ENCODE data around the gene UBE2I. TPM values are rescaled to one million over a fixed set of nuclear protein-coding genes. Genes with fewer than 3 reads are reported as not detected.

UBE2I gene
- total RNA-seq, 1 experiment from 2014 or later, result 290 TPM

- H3K9me3 ChIP-seq (ENCODE audit: control insufficient read depth, low read depth, low read length), result no peaks in the 10 kb centered on the region
- no peak overlapping the region for H3K9ac ChIP-seq (ENCODE audit: extremely low read depth, insufficient read length, low read length)
- H2BK120ac ChIP-seq (ENCODE audit: low read depth, low read length, poor library complexity, severe bottlenecking), result no peak overlapping the region
- DNase-seq, result no peak
- no peak overlapping the region for H4K91ac ChIP-seq (ENCODE audit: insufficient read length, low read depth, low read length)
- Mint-ChIP-seq H3K36me3 (ENCODE audit: insufficient read depth in 1 of 3, low read depth in 3 of 3) (no peaks in the 10 kb centered on the region), H3K4me3 (no peak overlapping the region), H3K9me3 (no peaks in the 10 kb centered on the region), H3K27ac (no peak overlapping the region), H3K27me3 (ENCODE audit: low read depth) (peaks cover 52% of the 10 kb centered on the region), H3K4me1 (peaks cover 7 to 16% of the 10 kb centered on the region in 2 experiments; a peak in 3 of 4 replicates)
- no peak overlapping the region for H3K23ac ChIP-seq (ENCODE audit: insufficient read length, low read depth, low read length)
- TF ChIP-seq CTCF (conservative IDR thresholded peaks at IDR 0.05), result no peak
- no CpG with 5 or more reads among the region's 15 CpGs for WGBS (ENCODE audit: extremely low coverage, insufficient read length, low lambda C conversion rate)
- H3K27me3 ChIP-seq (ENCODE audit: insufficient read depth, low read length), result peaks cover 16% of the 10 kb centered on the region; the same call in 1 of the 2 replicates
- H2BK5ac ChIP-seq (ENCODE audit: insufficient read length, low read length), result no peak overlapping the region
- no peak overlapping the region for H3K14ac ChIP-seq (ENCODE audit: insufficient read depth, low read length)
- H2BK12ac ChIP-seq (ENCODE audit: insufficient read length, low read depth, low read length), result no peak overlapping the region
- no peak overlapping the region for H3K18ac ChIP-seq (ENCODE audit: insufficient read length, low read depth, low read length)
- no peak overlapping the region for H3K4ac ChIP-seq (ENCODE audit: low read depth, low read length)
- no peak overlapping the region for H3K27ac ChIP-seq (ENCODE audit: insufficient read length, low read depth, low read length)
- H2AK5ac ChIP-seq (ENCODE audit: insufficient read length, low read length), result no peak overlapping the region
- no peak overlapping the region for H3K56ac ChIP-seq (ENCODE audit: insufficient read length, low read depth, low read length)
- H3T11ph ChIP-seq (ENCODE audit: low read length), result no peak overlapping the region
- no peak overlapping the region for H4K8ac ChIP-seq (replicated peaks; ENCODE audit: insufficient read length, low read depth, low read length)
- H3K4me1 ChIP-seq (ENCODE audit: insufficient read depth, low read length), result no peaks in the 10 kb centered on the region
- no peaks in the 10 kb centered on the region for H3K79me2 ChIP-seq (ENCODE audit: insufficient read depth, low read length)
- H3K23me2 ChIP-seq (ENCODE audit: insufficient read length, low read depth, low read length, poor library complexity, severe bottlenecking), result peaks cover 20% of the 10 kb centered on the region
- H3K4me2 ChIP-seq (ENCODE audit: insufficient read depth, insufficient read length, low read length), result no peak overlapping the region
- H2AFZ ChIP-seq (ENCODE audit: low read length), result no peak overlapping the region
- no peak overlapping the region for H2BK15ac ChIP-seq (ENCODE audit: low read depth, low read length)
- H2BK20ac ChIP-seq (ENCODE audit: low read depth, low read length, poor library complexity, severe bottlenecking), result no peak overlapping the region
- H3K79me1 ChIP-seq (ENCODE audit: insufficient read depth, low read depth, low read length, poor library complexity, severe bottlenecking), result no peaks in the 10 kb centered on the region
- H4K5ac ChIP-seq (ENCODE audit: insufficient read length, low read depth, low read length), result no peak overlapping the region
- no peaks in the 10 kb centered on the region for H4K20me1 ChIP-seq (ENCODE audit: control insufficient read depth, insufficient read depth, insufficient read length)
These were observed 27.2 kb downstream of the UBE2I start for GRCh38 chr16:1336619-1337018.

Measured in H9 (cell line).